Bronchial epithelial cell (primary cell): ENCODE measurements around the gene NKAIN2. TPM values are rescaled to one million over a fixed set of nuclear protein-coding genes. Genes with fewer than 3 reads are reported as not detected.
"Not testable (repeated sequence)": the region's sequence is repeated elsewhere in the genome, so short reads cannot be mapped to it uniquely, and the experiment has no call there.

Experiments
- DNase-seq: peaks from one replicate; pipeline ENCODE4 v3.0.0-alpha.2; 2010; ENCODE audit warnings: low read depth
- FAIRE-seq: peaks from 2 replicates; lab custom pipeline; 2011; peaks lifted over from hg19 to GRCh38; lab: Jason Lieb, UNC
- H3K27me3 ChIP-seq: 2 replicates; pipeline ENCODE4 v1.5.1; 2011; ENCODE audit warnings: low read length; ENCODE audit not compliant: control insufficient read depth, insufficient read depth
- H3K36me3 ChIP-seq: 2 replicates; pipeline ENCODE4 v1.5.1; 2011; ENCODE audit warnings: low read length; ENCODE audit not compliant: control insufficient read depth, insufficient read depth
- H3K4me3 ChIP-seq: 2 replicates; pipeline ENCODE4 v1.5.1; 2011; ENCODE audit warnings: mild to moderate bottlenecking, low read depth, low read length, control low read depth
- total RNA-seq: library from RNA; depleted of rRNA; stranded (reverse); fragments of >200 nt; gene quantifications from 2 replicates; pipeline ENCODE4 v1.2.1, GENCODE V29; 2014
- TF ChIP-seq, protein P1 (sequence below): IDR thresholded peaks from 2 replicates; pipeline ENCODE4 v1.5.1; 2011; ENCODE audit warnings: mild to moderate bottlenecking, moderate library complexity, low read length, control low read depth, inconsistent platforms; ENCODE audit not compliant: insufficient read depth, severe bottlenecking

NKAIN2 gene
- total RNA-seq, 1 donor from 2014 or later = under 0.01 TPM

DNA sequence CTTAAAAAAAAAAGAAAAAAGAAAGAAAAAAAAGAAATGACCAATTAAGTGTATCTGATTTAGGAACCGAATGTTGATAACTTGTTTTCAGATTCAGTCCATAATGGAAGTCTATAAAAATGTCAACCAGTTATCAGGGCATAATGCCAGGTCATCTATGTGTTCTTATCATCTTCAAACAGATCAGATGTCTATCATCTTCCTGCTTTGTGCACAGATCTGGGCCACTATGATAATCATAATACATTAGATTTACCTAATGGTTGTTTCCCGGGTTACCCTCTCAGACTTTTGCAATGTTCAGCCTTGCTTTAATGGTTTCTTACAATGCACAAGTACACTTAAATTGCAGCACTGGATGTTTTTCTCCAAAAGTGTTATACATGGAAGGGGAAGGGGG is 100.6 kb downstream of the NKAIN2 start:
- Histone ChIP-seq H3K27me3 (peaks cover under 1% of the 10 kb centered on the region), H3K4me3 (no peak overlapping the region), H3K36me3 (no peaks in the 10 kb centered on the region)
- FAIRE-seq (no peak), DNase-seq (no peak)
- TF ChIP-seq, protein P1, sequence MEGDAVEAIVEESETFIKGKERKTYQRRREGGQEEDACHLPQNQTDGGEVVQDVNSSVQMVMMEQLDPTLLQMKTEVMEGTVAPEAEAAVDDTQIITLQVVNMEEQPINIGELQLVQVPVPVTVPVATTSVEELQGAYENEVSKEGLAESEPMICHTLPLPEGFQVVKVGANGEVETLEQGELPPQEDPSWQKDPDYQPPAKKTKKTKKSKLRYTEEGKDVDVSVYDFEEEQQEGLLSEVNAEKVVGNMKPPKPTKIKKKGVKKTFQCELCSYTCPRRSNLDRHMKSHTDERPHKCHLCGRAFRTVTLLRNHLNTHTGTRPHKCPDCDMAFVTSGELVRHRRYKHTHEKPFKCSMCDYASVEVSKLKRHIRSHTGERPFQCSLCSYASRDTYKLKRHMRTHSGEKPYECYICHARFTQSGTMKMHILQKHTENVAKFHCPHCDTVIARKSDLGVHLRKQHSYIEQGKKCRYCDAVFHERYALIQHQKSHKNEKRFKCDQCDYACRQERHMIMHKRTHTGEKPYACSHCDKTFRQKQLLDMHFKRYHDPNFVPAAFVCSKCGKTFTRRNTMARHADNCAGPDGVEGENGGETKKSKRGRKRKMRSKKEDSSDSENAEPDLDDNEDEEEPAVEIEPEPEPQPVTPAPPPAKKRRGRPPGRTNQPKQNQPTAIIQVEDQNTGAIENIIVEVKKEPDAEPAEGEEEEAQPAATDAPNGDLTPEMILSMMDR = no peak

DNA sequence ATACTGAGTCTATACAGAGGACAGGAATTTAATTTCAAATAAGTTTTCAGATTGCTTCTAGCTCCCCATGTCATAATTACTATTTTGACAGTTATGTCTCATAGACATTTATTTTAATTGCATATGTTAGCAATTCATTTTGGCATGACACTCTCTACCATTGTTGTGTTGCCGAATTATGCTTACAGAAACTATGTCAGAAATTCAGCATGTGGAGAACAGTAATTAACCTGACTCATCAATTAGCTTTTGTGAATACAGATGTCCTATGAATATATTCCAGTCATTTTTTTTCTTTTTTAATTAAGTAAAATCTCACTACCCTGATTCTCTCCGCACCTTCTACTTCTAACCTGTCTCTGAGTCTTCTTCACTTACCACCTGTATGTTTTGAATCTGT is 105.1 kb downstream of the NKAIN2 start:
- Histone ChIP-seq H3K36me3 (no peaks in the 10 kb centered on the region), H3K4me3 (no peak overlapping the region), H3K27me3 (peaks cover 3% of the 10 kb centered on the region)
- TF ChIP-seq, protein P1 = no peak
- FAIRE-seq (no peak), DNase-seq (no peak)

DNA sequence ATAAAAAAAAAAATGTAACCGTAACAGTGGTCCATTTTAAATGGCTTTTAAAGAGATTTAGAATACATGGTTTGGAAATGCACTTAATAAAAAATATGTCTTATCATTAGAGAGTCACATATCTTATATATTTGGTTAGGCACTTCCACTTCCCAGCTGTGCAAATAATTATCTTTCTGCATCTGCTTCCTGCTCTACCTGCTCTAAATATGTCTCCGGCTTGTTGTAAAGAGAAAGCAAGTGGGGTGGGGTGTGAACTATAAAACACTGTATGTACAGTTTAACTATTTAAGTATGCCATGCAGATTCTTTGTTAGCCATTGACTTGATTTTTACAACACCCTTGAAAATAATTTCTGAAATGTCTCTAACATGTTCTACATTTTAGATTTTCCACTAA is 106.3 kb downstream of the NKAIN2 start:
- peaks cover 3% of the 10 kb centered on the region for H3K27me3 ChIP-seq
- H3K4me3 ChIP-seq = no peak overlapping the region
- DNase-seq (no peak), FAIRE-seq (no peak)
- TF ChIP-seq, protein P1 = no peak
- no peaks in the 10 kb centered on the region for H3K36me3 ChIP-seq

DNA sequence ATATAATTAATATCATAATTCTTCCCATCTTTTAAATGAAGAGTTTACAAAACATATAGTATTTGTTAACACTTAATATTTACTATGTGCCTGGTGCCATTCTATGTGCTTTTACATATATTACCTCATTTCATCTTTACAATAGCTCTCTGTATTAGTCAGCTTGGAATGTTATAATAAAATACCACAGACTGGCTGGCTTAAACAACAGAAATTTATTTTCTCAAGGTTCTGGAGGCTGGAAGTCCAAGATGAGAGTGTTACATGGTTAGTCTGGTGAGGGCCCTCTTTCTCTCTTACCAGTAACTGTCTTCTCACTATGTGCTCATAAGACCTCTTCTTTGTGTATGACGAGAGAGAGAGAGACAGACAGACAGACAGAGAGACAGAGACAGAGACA is 110.2 kb downstream of the NKAIN2 start:
- H3K27me3 ChIP-seq = peaks cover 3% of the 10 kb centered on the region
- H3K4me3 ChIP-seq = no peak overlapping the region
- no peaks in the 10 kb centered on the region for H3K36me3 ChIP-seq
- FAIRE-seq (no peak), DNase-seq (peak; percentile 18)
- TF ChIP-seq, protein P1 = no peak

DNA sequence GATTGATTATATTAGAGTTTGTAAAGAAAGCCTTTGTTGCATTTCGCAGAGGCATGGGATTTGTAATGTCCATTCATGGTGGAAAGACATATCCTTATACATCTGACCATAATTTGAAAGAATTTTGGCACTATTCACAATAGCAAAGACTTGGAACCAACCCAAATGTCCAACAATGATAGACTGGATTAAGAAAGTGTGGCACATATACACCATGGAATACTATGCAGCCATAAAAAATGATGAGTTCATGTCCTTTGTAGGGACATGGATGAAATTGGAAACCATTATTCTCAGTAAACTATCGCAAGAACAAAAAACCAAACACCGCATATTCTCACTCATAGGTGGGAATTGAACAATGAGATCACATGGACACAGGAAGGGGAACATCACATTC is 119.7 kb downstream of the NKAIN2 start:
- not testable (repeated sequence) for H3K27me3 ChIP-seq, H3K36me3 ChIP-seq, H3K4me3 ChIP-seq, FAIRE-seq, DNase-seq

DNA sequence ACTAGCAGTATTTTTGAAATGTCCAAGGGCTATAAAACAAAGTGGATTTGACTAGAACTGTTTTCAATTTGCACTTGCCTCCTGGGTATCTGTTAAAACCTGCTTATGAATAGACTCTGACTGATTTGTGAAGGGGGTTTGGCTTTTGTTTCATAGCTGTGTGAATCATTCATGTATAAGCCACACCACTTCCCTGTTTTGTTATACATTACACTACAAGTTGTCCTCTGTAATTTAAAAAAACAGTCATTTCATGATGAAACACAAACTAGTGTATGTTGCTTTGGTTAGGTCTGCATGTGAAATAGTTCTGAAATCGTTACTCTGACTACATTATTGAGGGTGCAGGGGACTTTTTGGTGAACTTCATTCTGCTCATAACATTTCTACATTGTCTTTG is 121.7 kb downstream of the NKAIN2 start:
- FAIRE-seq = no peak
- no peaks in the 10 kb centered on the region for H3K27me3 ChIP-seq
- peak; percentile 95 for DNase-seq
- TF ChIP-seq, protein P1 = no peak
- no peaks in the 10 kb centered on the region for H3K36me3 ChIP-seq
- H3K4me3 ChIP-seq = no peak overlapping the region
